Thyroid gland (tissue), 4 donors: ENCODE data around the gene TAS2R16.

Experiments
- POLR2A ChIP-seq, 2 donors: fragments of 450-650 bp; IDR thresholded peaks; one replicate each; pipeline ENCODE4 v1.6.1; 2017; ENCODE audit warnings: antibody characterized with exemption in 2 of 2, mild to moderate bottlenecking in 2 of 2, moderate library complexity in 1 of 2
- TF ChIP-seq, protein P1 (sequence below), 6 experiments: fragments of 200-600 bp in 3 of 6; fragments of 450-650 bp in 3 of 6; sonication (generic) in 3 of 6; IDR thresholded peaks; one replicate each; pipeline ENCODE4 v1.5.1; 2016 to 2019; ENCODE audit warnings: antibody characterized with exemption in 6 of 6, mild to moderate bottlenecking in 2 of 6, inconsistent platforms in 1 of 6, moderate library complexity in 1 of 6

GRCh38 chr7:122988333-122988732 is 7.2 kb downstream of the TAS2R16 start:
- TF ChIP-seq POLR2A (IDR thresholded peaks at IDR 0.05) = no peak
- TF ChIP-seq, protein P1, sequence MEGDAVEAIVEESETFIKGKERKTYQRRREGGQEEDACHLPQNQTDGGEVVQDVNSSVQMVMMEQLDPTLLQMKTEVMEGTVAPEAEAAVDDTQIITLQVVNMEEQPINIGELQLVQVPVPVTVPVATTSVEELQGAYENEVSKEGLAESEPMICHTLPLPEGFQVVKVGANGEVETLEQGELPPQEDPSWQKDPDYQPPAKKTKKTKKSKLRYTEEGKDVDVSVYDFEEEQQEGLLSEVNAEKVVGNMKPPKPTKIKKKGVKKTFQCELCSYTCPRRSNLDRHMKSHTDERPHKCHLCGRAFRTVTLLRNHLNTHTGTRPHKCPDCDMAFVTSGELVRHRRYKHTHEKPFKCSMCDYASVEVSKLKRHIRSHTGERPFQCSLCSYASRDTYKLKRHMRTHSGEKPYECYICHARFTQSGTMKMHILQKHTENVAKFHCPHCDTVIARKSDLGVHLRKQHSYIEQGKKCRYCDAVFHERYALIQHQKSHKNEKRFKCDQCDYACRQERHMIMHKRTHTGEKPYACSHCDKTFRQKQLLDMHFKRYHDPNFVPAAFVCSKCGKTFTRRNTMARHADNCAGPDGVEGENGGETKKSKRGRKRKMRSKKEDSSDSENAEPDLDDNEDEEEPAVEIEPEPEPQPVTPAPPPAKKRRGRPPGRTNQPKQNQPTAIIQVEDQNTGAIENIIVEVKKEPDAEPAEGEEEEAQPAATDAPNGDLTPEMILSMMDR (IDR thresholded peaks at IDR 0.05) = no peak
